Kidney (tissue), 14 donors: Measurements from ENCODE around the gene NUBP2. TPM values are rescaled to one million over a fixed set of nuclear protein-coding genes. Genes with fewer than 3 reads are reported as not detected.

Source experiments
- DNase-seq, 5 donors: peaks; one replicate each; pipeline ENCODE4 v3.0.0-alpha.2; 2013 to 2020
- FAIRE-seq: peaks from 2 replicates; lab custom pipeline; 2012; peaks lifted over from hg19 to GRCh38; lab: Jason Lieb, UNC
- H3K27ac ChIP-seq, 2 donors: one replicate each; pipeline ENCODE4 v1.7.0; 2013; ENCODE audit warnings: low read depth in 2 of 2, low read length in 2 of 2, inconsistent platforms in 1 of 2
- H3K27me3 ChIP-seq: one replicate; pipeline ENCODE4 v1.7.1; 2013; ENCODE audit warnings: low read length, inconsistent platforms; ENCODE audit not compliant: control insufficient read depth, insufficient read depth
- H3K36me3 ChIP-seq, 3 donors: one replicate each; pipeline versions ENCODE4 v1.7.0 to v1.7.1; 2013; ENCODE audit warnings: low read length in 3 of 3, control low read depth in 1 of 3, inconsistent platforms in 1 of 3; ENCODE audit not compliant: insufficient read depth in 3 of 3, control insufficient read depth in 2 of 3
- H3K4me1 ChIP-seq, 3 donors: one replicate each; pipeline versions ENCODE4 v1.7.0 to v1.7.1; 2013; ENCODE audit warnings: low read length in 3 of 3, inconsistent platforms in 1 of 3, low read depth in 1 of 3; ENCODE audit not compliant: control insufficient read depth in 2 of 3, insufficient read depth in 2 of 3
- H3K4me3 ChIP-seq, 3 donors: one replicate each; pipeline versions ENCODE4 v1.7.0 to v1.8.1; 2013; ENCODE audit warnings: low read length in 3 of 3, control low read depth in 1 of 3, inconsistent platforms in 1 of 3
- H3K9ac ChIP-seq, 3 donors: one replicate each; pipeline versions ENCODE4 v1.7.0 to v1.7.1; 2013; ENCODE audit warnings: low read length in 3 of 3, control low read depth in 1 of 3, inconsistent platforms in 1 of 3
- H3K9me3 ChIP-seq, 3 donors: one replicate each; pipeline versions ENCODE4 v1.7.0 to v1.7.1; 2013; ENCODE audit warnings: low read length in 3 of 3, control low read depth in 1 of 3, inconsistent platforms in 1 of 3; ENCODE audit not compliant: control insufficient read depth in 2 of 3, insufficient read depth in 1 of 3
- intact Hi-C: fragments of 100-400 bp; cut with DNase I; formaldehyde crosslinking; loops from one replicate; pipeline ENCODE4 v1.11.1; 2022
- polyA plus RNA-seq: library from polyadenylated mRNA; stranded (reverse); fragments of 350-450 nt; fragmentation: Illumina TruSeq; extraction: RNeasy Lipid Tissue Mini Kit (QIAGEN cat#74804); gene quantifications from one replicate; pipeline ENCODE4 v1.2.3, GENCODE V29; 2014; ENCODE audit warnings: low read depth, low replicate concordance; ENCODE audit not compliant: insufficient read depth
- total RNA-seq: library from RNA; stranded (reverse); fragmentation: NEBNext Ultra II Directional; extraction: Animal tissue kit (Norgen Biotek cat#: 25700); gene quantifications from one replicate; pipeline ENCODE4 v1.2.1, GENCODE V29; 2021
- TF ChIP-seq, protein P1 (sequence below): IDR thresholded peaks from 3 replicates; pipeline ENCODE4 v1.5.1; 2012; ENCODE audit warnings: mild to moderate bottlenecking, moderate library complexity, borderline replicate concordance; ENCODE audit not compliant: insufficient read depth; ENCODE audit errors: extremely low read depth
- donor health status: control.
- donor health status: control.
- donor health status: control.
- donor health status: control.
- donor health status: control.
- donor health status: DM: yes; HTN: yes; CAD: no.
- donor health status: Normal renal cell carcinoma (clear cell type).

The NUBP2 gene
- total and polyA plus RNA-seq, 2 donors from 2014 or later: 42.8 to 71.1 TPM

- Histone ChIP-seq H3K36me3 (peaks cover 2 to 28% (median 21%) of the 10 kb centered on the region in 3 donors), H3K4me1 (no peaks in the 10 kb centered on the region), H3K27me3 (no peaks in the 10 kb centered on the region), H3K4me3 (no peak overlapping the region), H3K9ac (no peak overlapping the region), H3K9me3 (no peaks in the 10 kb centered on the region), H3K27ac (no peak overlapping the region)
- FAIRE-seq (no peak), DNase-seq (no peak)
- intact Hi-C loops: no loop called here
- TF ChIP-seq, protein P1, sequence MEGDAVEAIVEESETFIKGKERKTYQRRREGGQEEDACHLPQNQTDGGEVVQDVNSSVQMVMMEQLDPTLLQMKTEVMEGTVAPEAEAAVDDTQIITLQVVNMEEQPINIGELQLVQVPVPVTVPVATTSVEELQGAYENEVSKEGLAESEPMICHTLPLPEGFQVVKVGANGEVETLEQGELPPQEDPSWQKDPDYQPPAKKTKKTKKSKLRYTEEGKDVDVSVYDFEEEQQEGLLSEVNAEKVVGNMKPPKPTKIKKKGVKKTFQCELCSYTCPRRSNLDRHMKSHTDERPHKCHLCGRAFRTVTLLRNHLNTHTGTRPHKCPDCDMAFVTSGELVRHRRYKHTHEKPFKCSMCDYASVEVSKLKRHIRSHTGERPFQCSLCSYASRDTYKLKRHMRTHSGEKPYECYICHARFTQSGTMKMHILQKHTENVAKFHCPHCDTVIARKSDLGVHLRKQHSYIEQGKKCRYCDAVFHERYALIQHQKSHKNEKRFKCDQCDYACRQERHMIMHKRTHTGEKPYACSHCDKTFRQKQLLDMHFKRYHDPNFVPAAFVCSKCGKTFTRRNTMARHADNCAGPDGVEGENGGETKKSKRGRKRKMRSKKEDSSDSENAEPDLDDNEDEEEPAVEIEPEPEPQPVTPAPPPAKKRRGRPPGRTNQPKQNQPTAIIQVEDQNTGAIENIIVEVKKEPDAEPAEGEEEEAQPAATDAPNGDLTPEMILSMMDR: no peak
These were observed 29.9 kb upstream of the NUBP2 start for GRCh38 chr16:1752853-1753252.

DNA sequence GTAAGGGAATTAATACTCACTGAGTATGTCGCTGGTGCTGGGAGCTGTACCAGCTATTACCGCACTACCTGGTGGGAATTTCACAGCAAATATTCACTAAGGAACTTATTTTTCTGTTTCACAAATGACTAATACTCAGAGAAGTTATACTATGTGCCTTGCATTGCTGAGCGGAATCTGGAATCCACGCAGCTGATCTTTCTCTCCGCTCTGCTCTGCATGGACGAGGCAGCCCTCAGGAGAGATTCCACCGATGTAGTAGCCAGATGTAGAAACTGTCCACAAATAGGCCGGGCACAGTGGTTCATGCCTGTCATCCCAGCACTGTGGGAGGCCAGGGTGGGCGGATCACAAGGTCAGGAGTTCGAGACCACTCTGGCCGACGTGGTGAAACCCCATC lies 28.6 kb upstream of the NUBP2 start:
- Histone ChIP-seq H3K9ac (no peak overlapping the region), H3K36me3 (peaks cover 0 to 16% (median 13%) of the 10 kb centered on the region in 3 donors), H3K4me1 (no peaks in the 10 kb centered on the region), H3K27me3 (no peaks in the 10 kb centered on the region), H3K9me3 (no peaks in the 10 kb centered on the region), H3K27ac (no peak overlapping the region), H3K4me3 (no peak overlapping the region)
- TF ChIP-seq, protein P1: no peak
- FAIRE-seq (no peak), DNase-seq (no peak)
- intact Hi-C loops: no loop called here

DNA sequence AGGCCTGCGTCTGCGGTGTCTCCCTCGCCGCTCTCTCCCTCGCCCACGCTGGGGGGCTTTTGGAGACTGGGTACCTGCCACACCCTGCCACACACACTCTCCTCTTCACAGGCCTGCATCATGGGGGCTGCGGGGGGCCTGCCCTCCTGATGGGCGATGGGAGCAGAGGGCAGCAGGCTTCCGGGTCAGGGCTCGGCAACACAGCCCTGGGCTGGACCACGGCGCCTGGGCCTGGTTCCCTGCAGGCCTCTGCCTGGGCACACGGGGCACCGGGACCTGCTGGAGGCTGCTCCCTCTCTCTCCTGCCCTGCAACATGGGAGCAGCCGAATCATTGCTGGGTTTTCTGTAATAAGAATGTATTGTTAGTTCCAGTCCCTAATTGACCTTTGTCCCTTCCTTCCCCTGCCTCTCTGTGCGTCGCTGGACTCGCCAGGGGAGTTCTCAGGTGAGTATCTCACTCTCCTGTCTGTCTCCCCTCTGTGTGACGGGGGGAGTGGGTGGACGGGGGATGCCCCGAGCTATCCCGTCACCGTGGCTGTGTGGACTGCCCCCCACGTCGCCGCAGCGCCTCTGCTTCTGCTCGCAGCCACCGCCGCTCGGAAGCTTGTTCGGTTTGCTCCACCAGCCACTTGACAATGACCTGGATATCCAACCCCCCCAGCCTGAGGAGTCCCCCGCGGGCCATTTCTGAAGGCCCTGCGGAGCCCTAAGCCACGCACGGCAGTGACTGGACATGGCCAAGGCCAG lies 24.9 kb upstream of the NUBP2 start:
- no peak for FAIRE-seq
- intact Hi-C loops: no loop called here
- no peak for DNase-seq
- no peaks in the 10 kb centered on the region for H3K27me3 ChIP-seq
- TF ChIP-seq, protein P1: no peak
- H3K36me3 ChIP-seq: peaks cover 0 to 6% (median 5%) of the 10 kb centered on the region in 3 donors
- no peak overlapping the region for H3K4me3 ChIP-seq
- no peak overlapping the region for H3K9ac ChIP-seq
- H3K4me1 ChIP-seq: no peaks in the 10 kb centered on the region
- H3K27ac ChIP-seq: no peak overlapping the region
- H3K9me3 ChIP-seq: no peaks in the 10 kb centered on the region
